Caco-2 (cell line): ENCODE results near the gene ITPRID1. TPM values are rescaled to one million over a fixed set of nuclear protein-coding genes. Genes with fewer than 3 reads are reported as not detected.

ENCODE experiments used
- BruUV-seq: library from RNA; stranded (reverse); fragments of 400-500 nt; replicated peaks from 2 replicates; lab custom pipeline; 2021; lab: Mats Ljungman, UMichigan
- CTCF ChIA-PET: fragments of 300-600 bp; sonication (Branson Sonifier 250); formaldehyde crosslinking; loops from one replicate; lab custom pipeline; 2022; ENCODE audit warnings: antibody characterized with exemption; lab: Charles Lee
- POLR2A ChIA-PET: fragments of 300-600 bp; sonication (Branson Sonifier 250); formaldehyde crosslinking; loops from one replicate; lab custom pipeline; 2022; ENCODE audit warnings: antibody characterized with exemption; lab: Charles Lee
- DNase-seq, 2 experiments: peaks; one replicate each; pipeline versions ENCODE4 v3.0.0 to v3.0.0-alpha.2; 2020 to 2022
- H3K27me3 ChIP-seq: replicated peaks from 2 replicates; pipeline ENCODE4 v1.6.0; 2011; ENCODE audit warnings: low read length; ENCODE audit not compliant: control insufficient read depth, insufficient read depth
- H3K36me3 ChIP-seq: 2 replicates; pipeline ENCODE4 v1.5.1; 2011; ENCODE audit warnings: low read length; ENCODE audit not compliant: control insufficient read depth, insufficient read depth
- H3K4me1 ChIP-seq: fragments of 250-450 bp; sonication (Bioruptor Pico); 2 replicates; pipeline ENCODE4 v1.5.1; 2020; ENCODE audit warnings: mild to moderate bottlenecking
- H3K4me3 ChIP-seq: 2 replicates; pipeline ENCODE4 v1.5.1; 2011; ENCODE audit warnings: low read depth, mild to moderate bottlenecking, control low read depth, low read length
- H3K9me3 ChIP-seq: fragments of 250-450 bp; sonication (Bioruptor Pico); 2 replicates; pipeline ENCODE4 v1.5.1; 2020; ENCODE audit warnings: mild to moderate bottlenecking, moderate library complexity
- H3K27ac Mint-ChIP-seq: one replicate; pipeline ENCODE4 v1.8.0; 2022; ENCODE audit warnings: mixed read lengths; ENCODE audit not compliant: unreplicated experiment
- H3K27me3 Mint-ChIP-seq: one replicate; pipeline ENCODE4 v1.8.0; 2022; ENCODE audit warnings: mixed read lengths; ENCODE audit not compliant: insufficient read depth, unreplicated experiment
- H3K36me3 Mint-ChIP-seq: one replicate; pipeline ENCODE4 v1.8.0; 2022; ENCODE audit warnings: mild to moderate bottlenecking, mixed read lengths; ENCODE audit not compliant: insufficient read depth, unreplicated experiment
- H3K4me1 Mint-ChIP-seq: one replicate; pipeline ENCODE4 v1.8.0; 2022; ENCODE audit warnings: low read depth, mixed read lengths; ENCODE audit not compliant: unreplicated experiment
- H3K4me3 Mint-ChIP-seq: one replicate; pipeline ENCODE4 v1.8.0; 2022; ENCODE audit warnings: mild to moderate bottlenecking, moderate library complexity, mixed read lengths; ENCODE audit not compliant: unreplicated experiment
- H3K9me3 Mint-ChIP-seq: one replicate; pipeline ENCODE4 v1.8.0; 2022; ENCODE audit warnings: mixed read lengths; ENCODE audit not compliant: unreplicated experiment
- CTCF ChIP-seq, 2 experiments: fragments of 200-600 bp in 1 of 2; IDR thresholded peaks; 1 replicate in 1 of 2; 2 replicates in 1 of 2; pipeline versions ENCODE4 v1.5.1 to v1.8.0; 2011 to 2022; ENCODE audit warnings: antibody characterized with exemption in 1 of 2, control low read depth in 1 of 2, inconsistent platforms in 1 of 2, low read depth in 1 of 2, low read length in 1 of 2, mild to moderate bottlenecking in 1 of 2, moderate library complexity in 1 of 2; ENCODE audit not compliant: insufficient read depth in 1 of 2, severe bottlenecking in 1 of 2, unreplicated experiment in 1 of 2
- intact Hi-C: fragments of 100-400 bp; cut with micrococcal nuclease; formaldehyde crosslinking; loops from one replicate; pipeline ENCODE4 v1.10.0; 2022; ENCODE audit not compliant: unreplicated experiment
- total RNA-seq: library from RNA; stranded (reverse); gene quantifications from 2 replicates; pipeline ENCODE4 v1.2.3, GENCODE V29; 2022

The ITPRID1 gene
- total RNA-seq, 1 experiment from 2014 or later, result 0.09 TPM

DNA sequence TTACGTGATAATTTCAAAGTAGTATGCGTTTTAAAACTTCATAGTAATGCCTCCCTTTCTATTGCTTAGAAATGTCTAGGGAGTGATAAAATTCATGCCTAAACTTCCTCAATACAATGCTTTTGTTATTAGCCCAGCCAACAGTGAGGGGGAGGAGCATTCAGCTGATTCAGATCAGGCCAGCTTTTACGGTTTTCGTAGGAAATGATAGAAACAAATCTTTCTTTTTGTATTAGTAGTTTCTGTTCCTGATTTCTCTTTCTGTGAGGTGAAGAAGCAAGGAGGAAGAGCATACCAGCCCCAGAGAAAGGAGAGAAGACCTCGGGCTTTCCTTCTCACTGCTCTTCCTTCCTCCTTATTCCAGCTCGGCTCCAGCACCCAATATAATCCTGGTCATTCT is 35.2 kb upstream of the ITPRID1 start:
- no peak for DNase-seq
- Mint-ChIP-seq H3K36me3 (no peaks in the 10 kb centered on the region), H3K4me1 (peaks cover 7% of the 10 kb centered on the region), H3K27me3 (no peaks in the 10 kb centered on the region), H3K4me3 (no peak overlapping the region), H3K27ac (no peak overlapping the region), H3K9me3 (no peaks in the 10 kb centered on the region)
- no peaks in the 10 kb centered on the region for H3K27me3 ChIP-seq
- intact Hi-C loops, result no loop called here
- POLR2A ChIA-PET, result no interaction called here
- CTCF ChIA-PET, result no interaction called here
- H3K4me1 ChIP-seq, result peaks cover 12% of the 10 kb centered on the region
- TF ChIP-seq CTCF (IDR thresholded peaks at IDR 0.05; ENCODE audit: insufficient read depth in 1 of 2, low read depth in 1 of 2, low read length in 1 of 2, severe bottlenecking in 1 of 2, unreplicated experiment in 1 of 2), result no peak
- no peak overlapping the region for H3K4me3 ChIP-seq
- H3K36me3 ChIP-seq, result no peaks in the 10 kb centered on the region
- H3K9me3 ChIP-seq, result no peaks in the 10 kb centered on the region
- BruUV-seq, result no TSS peak

DNA sequence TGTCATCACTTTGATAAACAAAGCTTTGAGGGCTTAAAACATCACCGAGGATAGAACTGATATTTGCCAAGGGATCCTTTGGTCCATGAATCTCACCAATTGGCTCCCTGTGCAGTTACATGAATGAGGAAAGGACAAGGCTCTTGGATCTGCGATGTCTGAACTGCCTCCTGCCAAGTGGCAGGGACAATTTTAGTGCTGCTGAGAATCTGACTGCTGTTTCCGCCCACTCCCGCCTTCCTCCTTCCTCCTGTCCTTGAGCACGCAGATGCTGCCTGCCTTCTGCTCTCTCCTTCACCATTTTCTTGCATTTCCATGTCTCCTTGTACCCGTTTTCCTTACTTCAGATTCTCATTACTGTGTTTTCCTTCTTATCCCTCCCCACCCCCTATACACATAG is 26.8 kb upstream of the ITPRID1 start:
- no peak for DNase-seq
- Mint-ChIP-seq H3K27ac (no peak overlapping the region), H3K9me3 (no peaks in the 10 kb centered on the region), H3K27me3 (no peaks in the 10 kb centered on the region), H3K36me3 (no peaks in the 10 kb centered on the region), H3K4me1 (no peaks in the 10 kb centered on the region), H3K4me3 (no peak overlapping the region)
- CTCF ChIA-PET, result no interaction called here
- BruUV-seq, result no TSS peak
- intact Hi-C loops, result no loop called here
- POLR2A ChIA-PET, result no interaction called here
- Histone ChIP-seq H3K4me3 (no peak overlapping the region), H3K36me3 (no peaks in the 10 kb centered on the region), H3K4me1 (peaks cover 3% of the 10 kb centered on the region), H3K9me3 (no peaks in the 10 kb centered on the region), H3K27me3 (no peaks in the 10 kb centered on the region)
- no peak for TF ChIP-seq CTCF (IDR thresholded peaks at IDR 0.05; ENCODE audit: insufficient read depth in 1 of 2, low read depth in 1 of 2, low read length in 1 of 2, severe bottlenecking in 1 of 2, unreplicated experiment in 1 of 2)

GRCh38 chr7:31487476-31487875 is 26.4 kb upstream of the ITPRID1 start:
- H3K4me3 Mint-ChIP-seq, result no peak overlapping the region
- H3K4me3 ChIP-seq, result no peak overlapping the region
- no peaks in the 10 kb centered on the region for H3K27me3 ChIP-seq
- H3K4me1 Mint-ChIP-seq, result no peaks in the 10 kb centered on the region
- H3K9me3 Mint-ChIP-seq, result no peaks in the 10 kb centered on the region
- no peak for TF ChIP-seq CTCF (IDR thresholded peaks at IDR 0.05; ENCODE audit: insufficient read depth in 1 of 2, low read depth in 1 of 2, low read length in 1 of 2, severe bottlenecking in 1 of 2, unreplicated experiment in 1 of 2)
- H3K36me3 ChIP-seq, result no peaks in the 10 kb centered on the region
- H3K4me1 ChIP-seq, result peaks cover 5% of the 10 kb centered on the region
- CTCF ChIA-PET, result no interaction called here
- no peaks in the 10 kb centered on the region for H3K36me3 Mint-ChIP-seq
- intact Hi-C loops, result no loop called here
- DNase-seq, result no peak
- no TSS peak for BruUV-seq
- H3K27ac Mint-ChIP-seq, result no peak overlapping the region
- no peaks in the 10 kb centered on the region for H3K27me3 Mint-ChIP-seq
- H3K9me3 ChIP-seq, result no peaks in the 10 kb centered on the region
- POLR2A ChIA-PET, result no interaction called here
